Prostate gland (tissue), 2 donors: Measurements from ENCODE around the gene HMX1.

Experiments
- POLR2A ChIP-seq: fragments of 450-650 bp; IDR thresholded peaks from one replicate; pipeline ENCODE4 v1.6.1; 2016; ENCODE audit warnings: antibody characterized with exemption, mild to moderate bottlenecking
- TF ChIP-seq, protein P1 (sequence below), 4 experiments: fragments of 200-600 bp in 2 of 4; fragments of 450-650 bp in 2 of 4; sonication (generic) in 2 of 4; IDR thresholded peaks; 1 replicate in 3 of 4; 2 replicates in 1 of 4; pipeline ENCODE4 v1.5.1; 2016 to 2019; ENCODE audit warnings: antibody characterized with exemption in 4 of 4, mild to moderate bottlenecking in 2 of 4, moderate library complexity in 2 of 4

DNA sequence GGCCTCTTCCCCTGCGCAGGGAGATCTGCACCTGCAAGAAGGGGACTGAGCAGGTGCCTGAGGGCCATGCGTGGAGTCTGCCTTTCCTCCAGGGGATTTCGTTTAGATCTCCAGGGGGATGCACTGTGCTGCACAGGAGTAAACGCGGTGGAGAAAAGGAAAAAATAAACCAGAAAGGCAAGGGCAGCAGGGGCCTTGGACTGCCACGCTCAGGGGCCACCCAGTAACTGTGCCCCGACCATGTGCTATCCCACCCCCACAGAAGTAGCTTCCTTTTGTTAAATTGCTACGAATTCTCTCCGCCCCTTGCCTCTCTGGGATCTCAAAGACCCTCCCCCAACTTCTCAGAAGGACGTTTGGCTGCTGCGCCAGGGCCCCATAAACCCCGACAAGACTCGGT is 17.2 kb upstream of the HMX1 start:
- TF ChIP-seq, protein P1, sequence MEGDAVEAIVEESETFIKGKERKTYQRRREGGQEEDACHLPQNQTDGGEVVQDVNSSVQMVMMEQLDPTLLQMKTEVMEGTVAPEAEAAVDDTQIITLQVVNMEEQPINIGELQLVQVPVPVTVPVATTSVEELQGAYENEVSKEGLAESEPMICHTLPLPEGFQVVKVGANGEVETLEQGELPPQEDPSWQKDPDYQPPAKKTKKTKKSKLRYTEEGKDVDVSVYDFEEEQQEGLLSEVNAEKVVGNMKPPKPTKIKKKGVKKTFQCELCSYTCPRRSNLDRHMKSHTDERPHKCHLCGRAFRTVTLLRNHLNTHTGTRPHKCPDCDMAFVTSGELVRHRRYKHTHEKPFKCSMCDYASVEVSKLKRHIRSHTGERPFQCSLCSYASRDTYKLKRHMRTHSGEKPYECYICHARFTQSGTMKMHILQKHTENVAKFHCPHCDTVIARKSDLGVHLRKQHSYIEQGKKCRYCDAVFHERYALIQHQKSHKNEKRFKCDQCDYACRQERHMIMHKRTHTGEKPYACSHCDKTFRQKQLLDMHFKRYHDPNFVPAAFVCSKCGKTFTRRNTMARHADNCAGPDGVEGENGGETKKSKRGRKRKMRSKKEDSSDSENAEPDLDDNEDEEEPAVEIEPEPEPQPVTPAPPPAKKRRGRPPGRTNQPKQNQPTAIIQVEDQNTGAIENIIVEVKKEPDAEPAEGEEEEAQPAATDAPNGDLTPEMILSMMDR (IDR thresholded peaks at IDR 0.05): no peak
- no peak for TF ChIP-seq POLR2A
